Measurements from ENCODE around the gene GLCE.

Gene GLCE

DNA sequence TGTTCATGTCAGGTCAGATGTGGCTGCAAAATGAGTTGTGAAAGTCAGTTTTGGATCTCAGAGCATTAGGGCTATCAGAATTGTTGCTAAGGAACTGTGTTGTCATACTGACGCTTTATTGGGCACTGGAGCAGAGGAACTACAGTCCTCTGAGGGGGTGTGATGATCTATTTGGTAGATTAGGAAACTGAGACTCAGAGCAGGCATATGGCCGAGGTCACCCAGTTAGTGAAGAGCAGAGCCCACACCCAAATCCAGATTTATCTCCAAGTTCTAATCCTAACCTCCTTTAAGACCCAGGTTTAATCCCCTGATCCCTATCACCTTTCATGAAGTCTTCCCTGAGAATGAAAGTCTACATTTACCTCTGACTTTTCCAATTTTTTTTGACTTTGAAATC, 25.6 kb upstream of the GLCE start:
- Histone ChIP-seq H3K27ac (ENCODE audit: low read depth, low read length) (no peak overlapping the region), H3K9ac (ENCODE audit: low read depth in 1 of 2, low read length in 2 of 2) (no peak overlapping the region), H3K36me3 (ENCODE audit: control insufficient read depth in 1 of 2, insufficient read depth in 2 of 2, low read length in 2 of 2) (no peaks in the 10 kb centered on the region), H3K4me1 (ENCODE audit: control insufficient read depth in 1 of 2, insufficient read depth in 2 of 2, low read length in 2 of 2) (peaks cover 6% of the 10 kb centered on the region in 2 donors), H3K4me3 (ENCODE audit: low read depth in 1 of 2, low read length in 2 of 2) (no peak overlapping the region), H3K9me3 (ENCODE audit: control insufficient read depth in 1 of 2, low read length in 2 of 2) (no peaks in the 10 kb centered on the region), H3K27me3 (ENCODE audit: control insufficient read depth in 1 of 2, insufficient read depth in 2 of 2, low read length in 2 of 2) (no peaks in the 10 kb centered on the region)

DNA sequence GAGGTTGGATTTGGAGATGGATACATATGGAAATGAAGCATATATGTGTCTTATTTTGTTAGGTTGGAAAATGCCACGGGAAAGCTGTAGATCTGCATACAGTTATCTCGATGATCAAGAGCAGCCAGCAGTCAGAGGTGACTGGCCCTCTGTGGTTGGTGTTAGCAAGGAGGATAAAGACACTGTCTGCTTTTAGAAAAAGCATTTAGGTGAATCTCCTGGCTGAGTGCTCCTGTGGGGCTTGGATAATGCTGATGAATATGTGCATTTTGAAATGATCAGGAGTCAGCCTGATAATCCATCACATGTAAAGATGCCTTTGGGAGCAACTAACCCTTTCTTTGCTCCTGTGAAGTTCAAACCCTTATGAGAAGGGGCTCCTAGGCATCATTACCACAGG, 24.9 kb upstream of the GLCE start:
- Histone ChIP-seq H3K4me3 (ENCODE audit: low read depth in 1 of 2, low read length in 2 of 2) (no peak overlapping the region), H3K27me3 (ENCODE audit: control insufficient read depth in 1 of 2, insufficient read depth in 2 of 2, low read length in 2 of 2) (no peaks in the 10 kb centered on the region), H3K36me3 (ENCODE audit: control insufficient read depth in 1 of 2, insufficient read depth in 2 of 2, low read length in 2 of 2) (no peaks in the 10 kb centered on the region), H3K9me3 (ENCODE audit: control insufficient read depth in 1 of 2, low read length in 2 of 2) (no peaks in the 10 kb centered on the region), H3K4me1 (ENCODE audit: control insufficient read depth in 1 of 2, insufficient read depth in 2 of 2, low read length in 2 of 2) (peaks cover 9 to 12% of the 10 kb centered on the region in 2 donors), H3K9ac (ENCODE audit: low read depth in 1 of 2, low read length in 2 of 2) (no peak overlapping the region), H3K27ac (ENCODE audit: low read depth, low read length) (no peak overlapping the region)

DNA sequence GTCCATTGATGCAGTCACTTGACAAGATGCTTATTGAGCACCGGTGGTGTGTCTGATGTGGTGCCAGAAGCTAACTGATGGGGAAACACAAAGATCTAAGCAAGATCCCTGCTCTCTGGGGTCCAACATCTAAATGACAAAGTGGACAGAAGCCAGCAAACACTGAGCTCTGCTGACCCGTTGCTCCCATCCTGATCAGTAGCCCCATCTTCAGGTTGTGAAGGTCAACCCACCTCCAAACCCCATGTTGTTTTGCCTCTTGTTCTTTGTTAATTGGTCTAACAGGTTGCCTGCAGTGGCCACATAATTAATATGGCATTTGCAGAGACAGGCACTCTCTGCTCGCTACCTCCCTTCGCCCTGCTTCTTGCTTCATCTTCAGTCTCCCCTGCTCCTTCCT, 21.5 kb upstream of the GLCE start:
- H3K9ac ChIP-seq (ENCODE audit: low read depth in 1 of 2, low read length in 2 of 2), result no peak overlapping the region
- H3K9me3 ChIP-seq (ENCODE audit: control insufficient read depth in 1 of 2, low read length in 2 of 2), result no peaks in the 10 kb centered on the region
- H3K27me3 ChIP-seq (ENCODE audit: control insufficient read depth in 1 of 2, insufficient read depth in 2 of 2, low read length in 2 of 2), result no peaks in the 10 kb centered on the region
- peaks cover 22 to 33% of the 10 kb centered on the region in 2 donors for H3K4me1 ChIP-seq (ENCODE audit: control insufficient read depth in 1 of 2, insufficient read depth in 2 of 2, low read length in 2 of 2)
- no peaks in the 10 kb centered on the region for H3K36me3 ChIP-seq (ENCODE audit: control insufficient read depth in 1 of 2, insufficient read depth in 2 of 2, low read length in 2 of 2)
- H3K27ac ChIP-seq (ENCODE audit: low read depth, low read length), result no peak overlapping the region
- H3K4me3 ChIP-seq (ENCODE audit: low read depth in 1 of 2, low read length in 2 of 2), result no peak overlapping the region

DNA sequence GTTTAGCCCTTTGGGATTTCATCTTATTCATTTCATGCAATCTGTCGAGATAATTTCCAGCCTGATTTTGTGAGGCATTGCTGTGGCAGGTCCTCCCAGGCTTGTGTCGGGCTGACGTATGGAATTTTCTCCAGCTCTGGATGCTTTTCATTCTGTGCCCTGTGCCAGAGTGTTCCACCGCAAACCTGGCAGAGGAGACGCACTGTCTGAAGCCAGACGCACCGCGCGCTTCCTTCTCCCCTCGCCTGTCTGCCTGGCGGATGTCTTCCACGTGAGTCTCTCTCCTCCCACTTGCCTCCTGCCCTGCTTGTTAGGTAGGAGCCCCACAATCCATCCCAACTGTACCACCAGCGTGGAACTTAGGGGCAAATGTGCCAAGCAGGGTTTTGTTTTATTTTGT, 20.1 kb upstream of the GLCE start:
- no peaks in the 10 kb centered on the region for H3K36me3 ChIP-seq (ENCODE audit: control insufficient read depth in 1 of 2, insufficient read depth in 2 of 2, low read length in 2 of 2)
- no peak overlapping the region for H3K4me3 ChIP-seq (ENCODE audit: low read depth in 1 of 2, low read length in 2 of 2)
- H3K27ac ChIP-seq (ENCODE audit: low read depth, low read length), result no peak overlapping the region
- H3K27me3 ChIP-seq (ENCODE audit: control insufficient read depth in 1 of 2, insufficient read depth in 2 of 2, low read length in 2 of 2), result no peaks in the 10 kb centered on the region
- H3K9ac ChIP-seq (ENCODE audit: low read depth in 1 of 2, low read length in 2 of 2), result no peak overlapping the region
- H3K4me1 ChIP-seq (ENCODE audit: control insufficient read depth in 1 of 2, insufficient read depth in 2 of 2, low read length in 2 of 2), result peaks cover 27 to 40% of the 10 kb centered on the region in 2 donors
- H3K9me3 ChIP-seq (ENCODE audit: control insufficient read depth in 1 of 2, low read length in 2 of 2), result no peaks in the 10 kb centered on the region

DNA sequence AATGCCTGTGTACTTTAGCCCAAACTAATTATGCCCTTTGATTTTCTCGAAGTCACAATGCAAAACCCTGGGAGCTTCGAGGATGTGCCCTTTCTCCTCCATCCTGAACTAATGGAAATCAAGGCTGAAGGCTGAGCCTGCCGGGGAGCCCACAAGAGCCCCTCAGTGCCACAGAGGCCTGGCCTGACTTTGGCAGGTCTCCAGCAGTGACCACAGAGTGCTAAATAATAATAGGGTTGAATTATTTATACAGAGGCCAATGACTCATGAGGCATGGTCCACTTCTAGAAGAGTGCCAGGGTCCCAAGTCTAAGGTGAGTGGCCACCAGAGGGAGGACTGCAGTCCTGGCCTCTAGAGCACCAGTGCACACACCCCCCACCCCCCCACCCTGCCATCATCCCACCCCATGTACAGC, 19.1 kb upstream of the GLCE start:
- Histone ChIP-seq H3K4me3 (ENCODE audit: low read depth in 1 of 2, low read length in 2 of 2) (peak overlapping the region in 1 of 2 donors; percentile 29), H3K27me3 (ENCODE audit: control insufficient read depth in 1 of 2, insufficient read depth in 2 of 2, low read length in 2 of 2) (no peaks in the 10 kb centered on the region), H3K27ac (ENCODE audit: low read depth, low read length) (no peak overlapping the region), H3K9ac (ENCODE audit: low read depth in 1 of 2, low read length in 2 of 2) (no peak overlapping the region), H3K36me3 (ENCODE audit: control insufficient read depth in 1 of 2, insufficient read depth in 2 of 2, low read length in 2 of 2) (no peaks in the 10 kb centered on the region), H3K9me3 (ENCODE audit: control insufficient read depth in 1 of 2, low read length in 2 of 2) (no peaks in the 10 kb centered on the region), H3K4me1 (ENCODE audit: control insufficient read depth in 1 of 2, insufficient read depth in 2 of 2, low read length in 2 of 2) (peaks cover 27 to 49% of the 10 kb centered on the region in 2 donors)

DNA sequence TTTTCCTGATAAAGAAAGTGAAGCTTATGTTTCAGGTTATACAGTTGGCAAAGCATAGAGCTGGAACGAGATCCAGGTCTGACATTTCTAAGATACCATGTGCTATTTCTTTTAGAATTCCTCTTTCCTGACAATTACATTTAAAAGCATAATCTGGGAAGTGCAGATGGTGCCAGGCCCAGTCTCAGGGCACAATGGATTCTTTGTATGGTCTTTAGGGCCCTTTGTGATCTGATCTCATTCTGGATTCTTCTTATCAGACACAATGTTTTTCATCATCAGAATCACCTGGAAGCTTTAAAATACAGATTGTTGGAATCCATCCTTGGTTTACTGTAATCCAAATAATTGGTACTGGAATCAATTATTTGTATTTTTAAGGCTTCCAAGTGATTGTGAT, 18.6 kb upstream of the GLCE start:
- Histone ChIP-seq H3K27ac (ENCODE audit: low read depth, low read length) (peak overlapping the region; percentile 35), H3K36me3 (ENCODE audit: control insufficient read depth in 1 of 2, insufficient read depth in 2 of 2, low read length in 2 of 2) (no peaks in the 10 kb centered on the region), H3K4me1 (ENCODE audit: control insufficient read depth in 1 of 2, insufficient read depth in 2 of 2, low read length in 2 of 2) (peaks cover 27 to 49% of the 10 kb centered on the region in 2 donors), H3K4me3 (ENCODE audit: low read depth in 1 of 2, low read length in 2 of 2) (no peak overlapping the region), H3K27me3 (ENCODE audit: control insufficient read depth in 1 of 2, insufficient read depth in 2 of 2, low read length in 2 of 2) (no peaks in the 10 kb centered on the region), H3K9ac (ENCODE audit: low read depth in 1 of 2, low read length in 2 of 2) (no peak overlapping the region), H3K9me3 (ENCODE audit: control insufficient read depth in 1 of 2, low read length in 2 of 2) (no peaks in the 10 kb centered on the region)

DNA sequence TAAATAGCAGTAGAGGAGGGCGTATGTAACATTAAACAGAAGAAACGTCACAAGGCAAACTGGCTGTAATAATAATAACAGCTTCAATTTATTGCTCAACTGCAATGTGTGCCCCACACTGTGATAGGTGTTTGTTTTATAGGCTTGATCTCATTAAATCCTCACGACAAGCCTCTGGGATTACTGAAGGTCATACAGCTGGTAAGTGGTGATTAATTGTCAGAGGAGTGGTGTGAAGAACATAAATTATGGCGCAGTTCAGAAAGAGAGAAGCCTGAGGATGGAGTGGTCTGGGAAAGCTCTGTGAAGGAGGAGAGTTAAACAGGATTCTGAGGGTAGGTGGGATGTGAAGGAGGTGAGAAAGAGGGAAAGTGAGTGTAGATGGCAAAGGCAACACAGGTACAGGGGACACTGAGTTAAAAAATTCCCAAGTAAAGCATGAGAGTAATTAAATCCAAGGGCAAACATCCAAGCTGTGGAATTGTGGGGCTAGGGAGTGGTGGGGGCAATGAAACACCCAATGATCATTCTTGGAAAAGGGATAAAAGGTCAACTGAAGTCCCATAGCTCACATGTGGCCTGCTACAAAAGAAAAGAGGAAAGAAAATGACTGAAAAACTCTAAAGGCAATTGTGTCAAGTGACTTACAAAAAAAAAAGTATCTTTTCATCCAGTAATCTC, 16.5 kb upstream of the GLCE start:
- H3K27ac ChIP-seq (ENCODE audit: low read depth, low read length), result peak overlapping the region; percentile 30
- peaks cover 27 to 50% of the 10 kb centered on the region in 2 donors for H3K4me1 ChIP-seq (ENCODE audit: control insufficient read depth in 1 of 2, insufficient read depth in 2 of 2, low read length in 2 of 2)
- no peaks in the 10 kb centered on the region for H3K9me3 ChIP-seq (ENCODE audit: control insufficient read depth in 1 of 2, low read length in 2 of 2)
- no peaks in the 10 kb centered on the region for H3K36me3 ChIP-seq (ENCODE audit: control insufficient read depth in 1 of 2, insufficient read depth in 2 of 2, low read length in 2 of 2)
- H3K9ac ChIP-seq (ENCODE audit: low read depth in 1 of 2, low read length in 2 of 2), result peak overlapping the region in 1 of 2 donors; percentile 31
- H3K27me3 ChIP-seq (ENCODE audit: control insufficient read depth in 1 of 2, insufficient read depth in 2 of 2, low read length in 2 of 2), result no peaks in the 10 kb centered on the region
- H3K4me3 ChIP-seq (ENCODE audit: low read depth in 1 of 2, low read length in 2 of 2), result peak overlapping the region in 1 of 2 donors; percentile 7

DNA sequence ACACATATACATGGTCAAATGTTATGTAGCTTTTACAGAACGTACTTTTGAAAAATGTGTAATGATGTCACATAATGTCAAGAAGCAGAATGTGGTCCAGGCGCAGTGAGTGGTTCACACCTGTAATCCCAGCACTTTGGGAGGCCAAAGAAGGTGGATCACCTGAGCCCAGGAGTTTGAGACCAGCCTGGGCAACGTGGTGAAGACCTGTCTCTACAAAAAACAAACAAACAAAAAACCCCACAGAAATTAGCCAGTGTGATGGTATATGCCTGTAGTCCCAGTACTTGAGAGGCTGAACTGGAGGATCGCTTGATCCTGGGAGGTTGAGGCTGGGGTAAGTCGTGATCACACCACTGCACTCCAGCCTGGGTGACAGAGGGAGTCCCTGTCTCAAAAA, 15.9 kb upstream of the GLCE start:
- Histone ChIP-seq H3K36me3 (ENCODE audit: control insufficient read depth in 1 of 2, insufficient read depth in 2 of 2, low read length in 2 of 2) (no peaks in the 10 kb centered on the region), H3K27me3 (ENCODE audit: control insufficient read depth in 1 of 2, insufficient read depth in 2 of 2, low read length in 2 of 2) (no peaks in the 10 kb centered on the region), H3K27ac (ENCODE audit: low read depth, low read length) (no peak overlapping the region), H3K9me3 (ENCODE audit: control insufficient read depth in 1 of 2, low read length in 2 of 2) (no peaks in the 10 kb centered on the region), H3K9ac (ENCODE audit: low read depth in 1 of 2, low read length in 2 of 2) (no peak overlapping the region), H3K4me3 (ENCODE audit: low read depth in 1 of 2, low read length in 2 of 2) (no peak overlapping the region), H3K4me1 (ENCODE audit: control insufficient read depth in 1 of 2, insufficient read depth in 2 of 2, low read length in 2 of 2) (peaks cover 31 to 56% of the 10 kb centered on the region in 2 donors)

DNA sequence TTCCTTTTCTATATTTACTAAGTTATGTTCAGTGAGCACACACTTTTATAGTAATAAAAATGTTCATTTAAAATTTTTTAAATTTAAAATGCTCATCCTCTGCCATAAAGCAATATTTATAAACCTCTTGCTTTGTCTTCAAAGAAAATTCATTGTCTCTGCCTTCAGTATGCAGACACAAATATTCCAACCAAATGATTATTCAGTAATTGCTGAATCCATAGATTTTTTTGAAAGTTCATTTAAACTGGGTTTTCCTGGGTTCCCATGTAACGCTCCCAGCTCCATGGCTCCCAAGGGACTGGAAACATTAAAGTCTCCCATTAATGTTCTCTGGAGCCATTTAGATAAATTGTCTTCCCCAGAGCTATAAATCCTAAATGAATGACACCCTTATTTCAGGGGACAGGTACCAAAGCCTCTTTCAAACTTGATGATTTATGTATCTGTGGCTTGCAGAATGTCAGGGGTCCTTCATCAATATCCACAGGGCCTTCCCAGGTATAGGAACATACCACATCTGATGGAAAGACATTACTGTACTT, 15.2 kb upstream of the GLCE start:
- H3K4me3 ChIP-seq (ENCODE audit: low read depth in 1 of 2, low read length in 2 of 2), result no peak overlapping the region
- peaks cover 37 to 60% of the 10 kb centered on the region in 2 donors for H3K4me1 ChIP-seq (ENCODE audit: control insufficient read depth in 1 of 2, insufficient read depth in 2 of 2, low read length in 2 of 2)
- no peak overlapping the region for H3K9ac ChIP-seq (ENCODE audit: low read depth in 1 of 2, low read length in 2 of 2)
- no peaks in the 10 kb centered on the region for H3K9me3 ChIP-seq (ENCODE audit: control insufficient read depth in 1 of 2, low read length in 2 of 2)
- H3K36me3 ChIP-seq (ENCODE audit: control insufficient read depth in 1 of 2, insufficient read depth in 2 of 2, low read length in 2 of 2), result no peaks in the 10 kb centered on the region
- H3K27ac ChIP-seq (ENCODE audit: low read depth, low read length), result no peak overlapping the region
- H3K27me3 ChIP-seq (ENCODE audit: control insufficient read depth in 1 of 2, insufficient read depth in 2 of 2, low read length in 2 of 2), result no peaks in the 10 kb centered on the region

DNA sequence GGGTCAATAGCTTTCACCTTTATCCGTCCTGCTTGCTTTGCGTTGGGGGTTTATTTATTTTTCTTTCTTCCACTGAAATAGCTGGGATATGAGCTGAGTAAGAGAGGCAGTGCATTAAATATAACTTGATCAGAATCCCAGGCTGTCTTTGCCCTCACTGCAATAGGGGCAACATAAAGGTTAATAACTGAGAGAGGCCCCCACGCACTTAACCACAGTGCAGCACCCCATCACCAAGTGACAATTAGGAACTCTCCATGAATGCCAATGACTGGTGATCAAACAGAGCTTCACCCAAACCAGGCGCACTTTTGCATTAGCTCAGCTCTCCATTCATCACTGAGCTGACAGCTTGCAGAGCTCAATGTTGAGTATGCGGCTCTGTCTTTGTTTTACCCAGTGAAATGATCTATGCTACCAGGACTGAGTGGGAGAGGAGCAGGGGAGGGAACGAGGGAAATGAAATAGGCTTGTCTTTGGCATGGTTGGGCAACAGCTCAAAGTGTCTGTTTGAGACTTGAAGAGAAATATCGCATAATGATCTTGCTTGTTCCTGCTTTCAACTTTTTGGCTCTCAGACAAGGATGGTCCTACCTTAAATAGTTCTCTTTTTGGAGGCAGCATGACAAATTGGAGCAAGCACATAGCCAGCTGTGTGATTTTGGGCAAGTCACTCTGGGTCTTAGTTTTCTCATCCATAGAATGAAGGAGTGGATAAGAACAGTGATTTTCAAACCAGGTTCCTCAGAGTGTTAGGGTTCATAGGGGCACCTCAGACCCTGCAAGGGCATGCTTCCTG, 14.5 kb upstream of the GLCE start:
- Histone ChIP-seq H3K9me3 (ENCODE audit: control insufficient read depth in 1 of 2, low read length in 2 of 2) (no peaks in the 10 kb centered on the region), H3K27me3 (ENCODE audit: control insufficient read depth in 1 of 2, insufficient read depth in 2 of 2, low read length in 2 of 2) (no peaks in the 10 kb centered on the region), H3K4me3 (ENCODE audit: low read depth in 1 of 2, low read length in 2 of 2) (no peak overlapping the region), H3K27ac (ENCODE audit: low read depth, low read length) (no peak overlapping the region), H3K9ac (ENCODE audit: low read depth in 1 of 2, low read length in 2 of 2) (no peak overlapping the region), H3K36me3 (ENCODE audit: control insufficient read depth in 1 of 2, insufficient read depth in 2 of 2, low read length in 2 of 2) (no peaks in the 10 kb centered on the region), H3K4me1 (ENCODE audit: control insufficient read depth in 1 of 2, insufficient read depth in 2 of 2, low read length in 2 of 2) (peaks cover 37 to 60% of the 10 kb centered on the region in 2 donors)
